Activated CD8-positive, alpha-beta memory T cell treated with anti-CD3 and anti-CD28 coated beads for 48 hours (primary cell): ENCODE data around the gene DRD3.

Source experiments
- DNase-seq, 3 experiments: peaks; one replicate each; pipeline ENCODE4 v3.0.0-alpha.2; 2020; ENCODE audit warnings: low read depth in 2 of 3, low spot score in 2 of 3

DRD3 gene

GRCh38 chr3:114122027-114122709, 56.7 kb downstream of the DRD3 start:
- no peak for DNase-seq

- DNase-seq, result no peak
Observed at GRCh38 chr3:114120211-114120610, 58.6 kb downstream of the DRD3 start.

- DNase-seq, result no peak
Observed at GRCh38 chr3:114119776-114120175, 59.1 kb downstream of the DRD3 start.

GRCh38 chr3:114115143-114115542, 63.7 kb downstream of the DRD3 start:
- no peak for DNase-seq

- no peak for DNase-seq
Observed at GRCh38 chr3:114114719-114115118, 64.1 kb downstream of the DRD3 start.

GRCh38 chr3:114112696-114113095, 66.2 kb downstream of the DRD3 start:
- DNase-seq, result no peak

GRCh38 chr3:114111060-114111770, 67.6 kb downstream of the DRD3 start:
- DNase-seq, result no peak

- DNase-seq, result no peak
Observed at GRCh38 chr3:114110439-114110838, 68.4 kb downstream of the DRD3 start.

- no peak for DNase-seq
Observed at GRCh38 chr3:114108137-114108536, 70.7 kb downstream of the DRD3 start.

GRCh38 chr3:114104414-114104813, 74.4 kb downstream of the DRD3 start:
- no peak for DNase-seq

GRCh38 chr3:114103858-114104257, 75.0 kb downstream of the DRD3 start:
- no peak for DNase-seq

- no peak for DNase-seq
Observed at GRCh38 chr3:114103181-114103580, 75.7 kb downstream of the DRD3 start.

- no peak for DNase-seq
Observed at GRCh38 chr3:114101101-114101500, 77.8 kb downstream of the DRD3 start.

GRCh38 chr3:114095796-114096195, 83.1 kb downstream of the DRD3 start:
- DNase-seq, result no peak

GRCh38 chr3:114093596-114093995, 85.3 kb downstream of the DRD3 start:
- no peak for DNase-seq

GRCh38 chr3:114093016-114093380, 85.9 kb downstream of the DRD3 start:
- no peak for DNase-seq

GRCh38 chr3:114092151-114093015, 86.5 kb downstream of the DRD3 start:
- no peak for DNase-seq

GRCh38 chr3:114089675-114090074, 89.2 kb downstream of the DRD3 start:
- no peak for DNase-seq

- DNase-seq, result no peak
Observed at GRCh38 chr3:114086356-114086755, 92.5 kb downstream of the DRD3 start.

- DNase-seq, result no peak
Observed at GRCh38 chr3:114083112-114083511, 95.7 kb downstream of the DRD3 start.

- no peak for DNase-seq
Observed at GRCh38 chr3:114081037-114081436, 97.8 kb downstream of the DRD3 start.

- DNase-seq, result no peak
Observed at GRCh38 chr3:114080201-114080600, 98.7 kb downstream of the DRD3 start.
